Measurements from ENCODE around the gene ACADVL. TPM values are rescaled to one million over a fixed set of nuclear protein-coding genes. Genes with fewer than 3 reads are reported as not detected.

Gene ACADVL
- total RNA-seq, 1 donor from 2014 or later, result 966 TPM

DNA sequence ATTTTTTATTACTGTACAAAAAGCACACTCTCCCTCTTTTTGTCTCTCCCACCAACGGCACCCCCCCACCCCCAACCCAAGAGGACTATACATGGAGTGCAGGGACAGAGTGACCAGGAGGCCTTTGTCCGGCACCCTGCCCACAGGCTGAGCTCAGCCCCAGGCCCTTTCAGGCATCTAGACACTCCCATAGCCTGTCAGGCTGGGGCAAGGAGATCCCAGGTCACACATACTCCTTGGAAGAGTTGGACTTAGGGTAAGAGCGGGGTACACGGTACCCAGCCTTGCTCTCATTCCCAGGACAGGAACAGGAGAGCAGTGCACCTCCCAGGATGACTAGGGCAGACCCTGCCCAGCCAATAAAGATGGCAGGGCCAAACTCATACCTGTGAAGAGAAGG, 40.4 kb downstream of the ACADVL start:
- no peak for DNase-seq (ENCODE audit: low spot score)
- intact Hi-C loops (cut with DNase I), result no loop called here

DNA sequence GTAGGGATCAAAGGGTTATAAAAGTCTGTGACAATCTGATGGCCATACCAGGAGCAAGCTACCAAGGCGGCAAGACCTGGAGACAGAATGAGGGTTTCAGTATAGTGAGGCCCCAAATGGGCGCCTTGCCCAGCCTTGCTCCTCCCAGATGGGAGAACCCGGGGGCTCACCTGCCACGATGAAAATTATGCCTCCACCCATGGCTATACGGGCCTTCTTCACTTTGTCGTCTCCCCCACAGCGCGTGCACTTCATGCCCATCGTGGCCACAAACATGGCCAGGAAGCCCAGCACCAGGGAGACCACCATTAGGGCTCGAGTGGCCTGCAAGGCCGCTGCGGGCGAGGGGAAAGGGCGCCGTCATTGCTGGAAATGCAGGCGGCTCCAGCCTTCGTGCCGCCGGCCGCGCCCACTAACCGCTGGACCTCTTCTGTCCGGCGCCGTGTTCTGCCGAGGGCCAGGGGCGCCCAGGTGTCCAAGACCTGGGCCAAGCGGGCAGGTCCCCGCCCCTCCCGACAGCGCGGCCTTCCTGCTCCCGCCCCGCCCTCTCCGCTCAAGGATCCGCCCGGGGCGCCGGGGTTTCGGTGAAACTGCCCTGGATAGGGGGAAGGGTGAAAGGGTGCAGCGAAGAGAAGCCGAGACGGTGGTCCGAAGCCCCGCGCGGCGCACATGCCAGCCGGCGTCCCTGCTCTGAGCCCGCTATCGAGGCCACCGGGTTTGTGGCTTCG, 41.1 kb downstream of the ACADVL start:
- no peak for DNase-seq (ENCODE audit: low spot score)
- intact Hi-C loops (cut with DNase I), result no loop called here

DNA sequence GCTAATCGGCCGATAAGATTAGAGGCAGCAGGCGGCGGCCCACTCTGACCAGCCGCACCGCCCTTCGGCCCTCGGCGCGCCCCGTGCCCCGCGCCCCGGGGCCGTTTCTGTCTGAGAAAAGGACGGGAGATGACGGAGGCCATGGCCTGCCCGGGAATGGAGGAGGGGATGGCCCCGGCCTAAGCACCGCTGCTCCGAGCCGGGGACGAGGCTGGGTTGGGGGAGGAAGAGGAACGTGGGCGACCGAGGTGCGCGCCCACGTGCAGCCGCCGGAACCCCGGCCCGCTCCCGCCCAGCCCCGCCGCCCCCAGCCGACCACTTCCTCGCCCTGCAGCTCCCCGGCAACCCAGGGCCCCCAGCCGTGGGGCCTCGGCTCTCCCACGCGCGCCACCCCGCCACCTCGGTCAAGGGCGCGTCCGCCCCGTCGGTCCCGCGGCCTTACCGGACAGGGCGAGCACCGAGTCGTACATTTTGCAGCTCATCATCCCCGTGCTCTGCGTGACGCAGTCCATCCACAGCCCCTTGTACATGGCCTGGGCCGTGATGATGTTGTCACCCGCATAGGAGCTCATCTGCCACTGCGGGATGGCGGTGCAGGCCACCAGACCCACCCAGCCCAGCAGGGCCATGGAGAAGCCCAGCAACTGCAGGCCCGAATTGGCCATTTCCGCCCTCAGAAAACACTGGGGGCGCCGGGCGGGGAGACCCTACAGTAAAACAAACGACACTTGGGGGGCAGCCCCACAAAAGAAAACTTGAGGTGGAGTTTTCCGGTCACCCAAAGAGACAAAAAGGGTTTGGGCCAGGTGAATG, 41.8 kb downstream of the ACADVL start:
- DNase-seq (ENCODE audit: low spot score), result no peak
- intact Hi-C loops (cut with DNase I), result no loop called here

DNA sequence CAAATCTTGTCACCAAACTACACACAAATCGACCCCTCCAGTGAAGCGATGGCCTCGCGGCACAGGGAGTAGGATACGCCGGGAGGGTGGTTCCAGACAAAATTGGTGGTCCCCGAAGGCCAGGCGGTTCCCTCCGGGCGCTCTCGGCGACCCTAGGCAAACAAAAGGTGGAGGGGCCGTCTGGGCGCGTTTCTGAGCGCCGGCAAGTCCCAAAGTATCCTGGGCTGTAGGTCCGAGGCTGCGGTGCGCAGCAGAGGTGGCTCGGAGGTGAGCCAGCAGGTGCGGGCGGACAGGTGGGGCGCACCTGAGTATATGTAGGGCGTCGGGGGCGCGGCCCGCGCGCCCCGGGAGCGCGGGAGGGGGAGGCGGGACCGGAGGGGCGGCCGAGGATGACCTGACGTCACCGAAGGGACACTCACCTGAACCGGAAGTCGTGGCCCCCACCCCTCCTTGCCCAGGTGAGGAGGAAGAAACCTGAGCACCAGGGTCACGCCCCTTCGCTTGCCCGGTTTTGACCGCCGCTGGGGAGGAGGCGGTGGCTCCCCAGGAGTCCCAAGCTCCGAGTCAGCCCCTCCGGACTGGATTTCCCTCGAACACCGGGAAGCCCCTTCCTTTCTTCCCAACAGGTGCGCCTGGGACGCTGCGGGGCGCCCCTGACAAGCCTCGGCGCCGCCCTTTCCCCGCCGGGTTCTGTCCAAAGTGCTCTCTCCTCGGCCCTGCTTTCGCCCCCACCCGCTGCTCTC, 42.6 kb downstream of the ACADVL start, which contains the start of gene CLDN7:
CLDN7 (minus strand) TSS at position 287 of the 743 bp plus-strand sequence. CDS start 435 bp downstream, outside the sequence.
- intact Hi-C loops (cut with DNase I), result no loop called here
- DNase-seq (ENCODE audit: low spot score), result no peak

DNA sequence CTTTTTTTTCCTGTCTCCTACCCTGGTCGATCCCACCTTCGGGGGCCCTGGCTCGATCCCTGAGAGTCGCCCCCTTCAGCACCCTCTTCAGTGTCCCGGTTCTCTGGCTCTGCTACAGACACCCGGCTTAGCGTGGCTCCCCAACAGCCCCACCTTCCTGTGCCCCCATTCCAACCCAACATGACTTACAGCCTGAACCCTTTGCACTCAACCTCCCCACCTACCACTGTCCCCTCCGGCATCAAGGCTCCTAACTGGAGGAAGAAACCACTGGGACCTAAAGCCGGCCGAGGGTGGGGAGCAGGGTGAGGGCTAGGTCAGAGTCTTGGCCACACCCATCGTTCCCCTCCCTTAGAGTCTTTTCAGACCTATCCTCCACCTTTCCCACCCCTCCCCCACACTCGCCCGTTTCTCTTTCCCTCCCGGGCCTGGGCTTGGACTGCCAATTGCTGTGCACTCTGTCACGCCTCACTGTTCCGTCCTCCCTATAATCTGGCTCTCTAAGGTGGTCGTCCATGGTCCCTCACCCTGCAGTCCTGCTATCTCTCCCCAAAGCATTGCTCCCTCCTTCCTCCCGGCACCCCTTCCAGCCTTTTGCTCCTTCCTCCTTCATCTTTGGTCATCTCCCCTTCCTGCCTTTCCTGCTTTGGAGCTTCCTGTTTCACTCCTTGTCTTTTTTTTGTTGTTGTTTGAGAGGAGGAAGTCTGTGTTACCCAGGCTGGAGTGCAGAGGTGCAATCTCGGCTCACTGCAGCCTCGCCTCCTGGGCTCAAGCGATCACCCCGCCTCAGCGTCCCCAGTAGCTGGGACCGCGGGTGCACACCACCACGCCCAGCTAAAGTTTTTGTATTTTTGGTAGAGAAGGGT, 43.4 kb downstream of the ACADVL start:
- DNase-seq (ENCODE audit: low spot score), result no peak
- intact Hi-C loops (cut with DNase I), result no loop called here

DNA sequence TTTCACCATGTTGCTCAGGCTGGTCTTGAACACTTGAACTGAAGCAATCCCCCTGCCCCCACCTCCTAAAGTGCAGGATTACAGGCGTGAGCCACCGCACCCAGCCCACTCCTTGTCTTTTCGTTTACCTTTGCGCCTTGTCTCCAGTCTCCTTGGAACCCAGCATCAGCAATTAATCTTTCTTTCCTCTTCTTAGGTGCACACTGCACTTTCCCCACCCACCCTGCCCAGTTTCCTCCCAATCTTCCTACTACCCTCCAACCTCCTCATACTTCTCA, 44.0 kb downstream of the ACADVL start:
- no peak for DNase-seq (ENCODE audit: low spot score)

DNA sequence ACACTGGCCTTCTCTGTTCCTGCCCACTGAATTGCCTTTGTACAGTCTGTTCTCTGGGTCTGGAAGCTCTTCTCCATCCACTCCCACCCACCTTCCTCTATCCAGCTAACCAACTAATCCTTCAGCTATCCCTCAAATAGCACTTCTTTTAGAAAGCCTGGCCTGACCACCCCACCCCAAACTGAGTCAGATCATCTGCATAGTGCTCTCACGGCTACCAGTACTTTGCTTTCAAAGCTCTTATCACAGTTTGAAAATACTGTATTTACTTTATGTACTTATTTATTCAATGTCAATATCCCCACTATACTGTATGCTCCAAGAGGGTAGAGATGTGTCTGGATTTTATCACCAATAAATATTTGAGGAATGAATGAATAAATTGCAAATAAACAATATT, 47.0 kb downstream of the ACADVL start:
- intact Hi-C loops (cut with DNase I), result no loop called here
- DNase-seq (ENCODE audit: low spot score), result no peak

More for the DNA sequence above, 44.0 kb downstream of the ACADVL start:
- intact Hi-C loops (cut with DNase I), result no loop called here

Small RNA genes within 50 kb of the gene (microRNA-seq; reads per million reads assigned to microRNA genes)
- gene MIR324, result 416 reads per million, percentile 78 among the genes with 10 or more reads in this experiment

Other genes with a start within 250 kb of the ACADVL start
- gene ALOX12, start 223.9 kb upstream of the ACADVL start, total RNA-seq, result not detected
- gene RNASEK, start 207.3 kb upstream of the ACADVL start, total RNA-seq, result 171 TPM
- 8.8 TPM for gene BCL6B, start 196.9 kb upstream of the ACADVL start, total RNA-seq
- gene SLC16A13, start 183.9 kb upstream of the ACADVL start, total RNA-seq, result 0.48 TPM
- 1.1 TPM for gene SLC16A11, start 175.8 kb upstream of the ACADVL start, total RNA-seq
- 3.0 TPM for gene CLEC10A, start 139.7 kb upstream of the ACADVL start, total RNA-seq
- gene ASGR2, start 105.1 kb upstream of the ACADVL start, total RNA-seq, result 0.24 TPM
- gene ASGR1, start 40.6 kb upstream of the ACADVL start, total RNA-seq, result 0.54 TPM
- 16.0 TPM for gene DLG4, start 102 bp upstream of the ACADVL start, total RNA-seq
- 22.5 TPM for gene DVL2, start 14.6 kb downstream of the ACADVL start, total RNA-seq
- 20.5 TPM for gene PHF23, start 19.5 kb downstream of the ACADVL start, total RNA-seq
- 449 TPM for gene GABARAP, start 22.5 kb downstream of the ACADVL start, total RNA-seq
- 111 TPM for gene CTDNEP1, start 31.8 kb downstream of the ACADVL start, total RNA-seq
- gene ELP5, start 32.3 kb downstream of the ACADVL start, total RNA-seq, result 57.5 TPM
- gene CLDN7, start 42.5 kb downstream of the ACADVL start, total RNA-seq, result 0.75 TPM
- gene SLC2A4, start 61.8 kb downstream of the ACADVL start, total RNA-seq, result 73.5 TPM
- gene YBX2, start 74.7 kb downstream of the ACADVL start, total RNA-seq, result 1.2 TPM
- gene EIF5A, start 87.7 kb downstream of the ACADVL start, total RNA-seq, result 263 TPM
- gene GPS2, start 95.4 kb downstream of the ACADVL start, total RNA-seq, result 49.0 TPM
- 29.9 TPM for gene NEURL4, start 109.4 kb downstream of the ACADVL start, total RNA-seq
- gene ACAP1, start 116.6 kb downstream of the ACADVL start, total RNA-seq, result 16.4 TPM
- 9.6 TPM for gene KCTD11, start 132.2 kb downstream of the ACADVL start, total RNA-seq
- gene TMEM95, start 135.2 kb downstream of the ACADVL start, total RNA-seq, result not detected
- gene TNK1, start 161.2 kb downstream of the ACADVL start, total RNA-seq, result 2.0 TPM
- gene PLSCR3, start 174.6 kb downstream of the ACADVL start, total RNA-seq, result 16.8 TPM
- 67.7 TPM for gene TMEM256, start 184.2 kb downstream of the ACADVL start, total RNA-seq
- 11.0 TPM for gene NLGN2, start 187.9 kb downstream of the ACADVL start, total RNA-seq
- not detected for gene SPEM1, start 200.4 kb downstream of the ACADVL start, total RNA-seq
- gene SPEM2, start 205.7 kb downstream of the ACADVL start, total RNA-seq, result not detected
- not detected for gene SPEM3, start 208.9 kb downstream of the ACADVL start, total RNA-seq
- gene TMEM102, start 215.5 kb downstream of the ACADVL start, total RNA-seq, result 2.6 TPM
- gene FGF11, start 219.6 kb downstream of the ACADVL start, total RNA-seq, result 3.9 TPM
- 9.9 TPM for gene CHRNB1, start 225.1 kb downstream of the ACADVL start, total RNA-seq